Ramos (cell line): ENCODE data around the gene ELANE.
"Not testable (repeated sequence)": the region's sequence is repeated elsewhere in the genome, so short reads cannot be mapped to it uniquely, and the experiment has no call there.

Experiments
- in situ Hi-C: fragments of 300-500 bp; cut with MboI; formaldehyde crosslinking; loops from one replicate; pipeline ENCODE4 v1.14.3; 2022; ENCODE audit warnings: low sequenced_read_pairs; ENCODE audit not compliant: unreplicated experiment

ELANE gene

DNA sequence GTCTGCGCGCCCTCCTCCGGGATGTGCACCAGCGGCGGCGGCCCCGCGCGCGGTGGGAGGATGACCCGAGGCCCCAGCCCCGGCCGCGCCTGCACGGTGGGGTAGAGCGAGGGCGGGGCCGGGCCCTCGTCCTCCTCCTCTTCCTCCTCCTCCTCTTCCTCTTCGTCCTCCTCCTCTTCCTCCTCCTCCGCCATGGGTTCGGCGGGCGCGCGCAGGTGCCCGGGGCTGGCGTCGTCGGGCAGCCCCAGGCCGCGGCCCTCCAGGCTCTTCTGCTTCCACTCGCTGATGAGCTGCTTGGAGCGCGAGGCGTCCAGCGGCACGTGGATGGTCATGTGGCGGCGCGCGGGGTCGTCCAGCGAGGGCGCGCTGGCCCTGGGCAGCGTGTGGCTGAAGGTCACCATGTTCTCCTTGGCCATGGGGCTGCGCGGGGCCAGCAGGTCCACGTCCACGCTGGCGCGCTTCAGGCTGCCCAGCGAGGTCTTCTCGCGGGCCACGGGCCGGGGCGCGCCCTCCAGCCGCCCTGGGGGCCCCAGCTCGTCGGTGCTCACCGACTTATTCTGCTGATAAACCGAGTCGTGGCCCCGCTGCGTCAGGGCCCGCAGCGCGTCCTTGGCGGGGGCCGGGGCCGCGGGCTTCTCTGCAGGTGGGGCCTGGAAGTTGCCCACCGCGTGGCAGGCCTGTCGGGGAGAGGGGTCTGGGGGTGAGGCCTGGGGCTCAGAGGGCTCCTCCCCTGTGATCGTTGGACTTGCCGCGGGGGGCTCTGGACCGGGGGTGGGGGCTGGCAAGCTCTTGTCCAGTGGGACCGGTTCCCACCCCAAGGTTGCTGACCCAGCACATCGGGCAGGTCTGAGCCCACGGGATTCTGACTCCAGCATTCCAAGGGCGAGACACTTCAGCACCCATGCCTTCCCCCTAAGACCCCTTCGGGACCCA, 38.6 kb upstream of the ELANE start:
- in situ Hi-C loops, result no loop called here

DNA sequence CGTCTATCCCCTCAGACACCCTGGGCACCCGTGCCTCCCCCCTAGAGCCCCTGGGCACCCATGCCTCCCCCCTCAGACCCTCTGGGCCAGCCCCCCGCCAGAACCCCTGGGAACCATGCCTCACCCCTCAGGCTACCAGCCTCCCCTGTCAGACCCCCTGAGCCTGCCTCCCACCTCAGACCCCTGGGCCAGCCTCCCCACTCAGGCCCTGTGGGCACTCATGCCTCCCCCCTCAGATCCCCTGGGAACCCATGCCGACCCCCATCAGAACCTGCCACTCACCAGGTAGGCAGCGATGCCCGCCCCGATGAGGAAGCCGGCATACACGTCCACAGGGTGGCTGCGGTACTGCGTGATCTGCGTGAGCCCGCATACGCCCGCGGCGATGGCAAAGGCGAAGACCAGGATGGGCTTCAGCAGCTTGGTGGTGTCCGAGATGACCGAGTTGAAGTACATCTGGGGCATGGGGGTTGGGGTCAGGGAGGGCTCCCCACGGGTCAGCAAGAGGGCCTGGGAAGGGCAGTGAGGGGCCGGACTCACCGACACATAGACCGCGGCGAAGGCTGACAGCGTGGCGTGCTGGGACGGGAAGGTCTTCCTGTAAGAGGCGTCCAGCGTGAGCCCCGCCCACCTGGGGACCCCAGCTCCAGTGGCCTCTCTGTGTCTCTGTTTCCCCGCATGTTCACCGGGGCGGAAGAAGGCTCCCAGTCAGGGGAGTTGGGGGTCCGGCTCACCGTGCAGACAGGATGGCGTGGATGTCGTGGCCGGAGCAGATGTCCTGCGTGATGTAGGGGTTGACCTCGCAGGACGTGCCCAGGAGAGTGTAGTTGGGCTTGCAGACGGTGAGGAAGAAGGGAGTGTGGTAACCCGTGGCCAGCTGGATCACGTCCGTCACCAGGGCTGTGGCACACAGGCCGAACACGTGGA, 37.7 kb upstream of the ELANE start:
- in situ Hi-C loops, result no loop called here

DNA sequence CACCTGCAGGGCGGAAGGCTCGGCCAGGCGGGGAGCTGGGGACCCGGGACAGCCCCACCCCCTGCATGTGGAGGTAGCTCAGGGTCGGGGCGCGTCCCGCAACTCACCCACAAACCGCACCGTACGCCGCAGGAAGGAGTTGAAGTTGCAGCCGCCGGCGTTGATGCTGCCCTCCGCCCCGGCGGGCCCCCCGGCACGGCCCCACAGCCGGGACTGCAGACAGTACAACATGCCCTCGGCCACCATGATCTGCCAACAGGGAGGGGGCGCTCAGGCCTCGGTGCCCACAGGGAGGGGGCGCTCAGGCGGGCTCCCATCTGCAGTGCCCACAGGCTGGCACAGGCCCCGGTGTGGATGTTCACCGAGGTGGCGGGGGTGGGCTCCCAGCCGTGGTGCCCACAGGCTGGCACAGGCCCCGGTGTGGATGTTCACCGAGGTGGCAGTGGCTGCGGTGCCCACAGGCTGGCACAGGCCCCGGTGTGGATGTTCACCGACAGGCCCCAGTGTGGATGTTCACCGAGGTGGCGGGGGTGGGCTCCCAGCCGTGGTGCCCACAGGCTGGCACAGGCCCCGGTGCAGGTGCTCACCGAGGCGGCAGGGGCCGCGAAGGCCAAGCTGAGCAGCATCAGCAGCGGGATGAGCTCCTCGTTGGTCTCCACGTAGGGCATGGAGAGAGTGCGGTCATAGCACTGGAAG, 36.9 kb upstream of the ELANE start:
- in situ Hi-C loops, result no loop called here

DNA sequence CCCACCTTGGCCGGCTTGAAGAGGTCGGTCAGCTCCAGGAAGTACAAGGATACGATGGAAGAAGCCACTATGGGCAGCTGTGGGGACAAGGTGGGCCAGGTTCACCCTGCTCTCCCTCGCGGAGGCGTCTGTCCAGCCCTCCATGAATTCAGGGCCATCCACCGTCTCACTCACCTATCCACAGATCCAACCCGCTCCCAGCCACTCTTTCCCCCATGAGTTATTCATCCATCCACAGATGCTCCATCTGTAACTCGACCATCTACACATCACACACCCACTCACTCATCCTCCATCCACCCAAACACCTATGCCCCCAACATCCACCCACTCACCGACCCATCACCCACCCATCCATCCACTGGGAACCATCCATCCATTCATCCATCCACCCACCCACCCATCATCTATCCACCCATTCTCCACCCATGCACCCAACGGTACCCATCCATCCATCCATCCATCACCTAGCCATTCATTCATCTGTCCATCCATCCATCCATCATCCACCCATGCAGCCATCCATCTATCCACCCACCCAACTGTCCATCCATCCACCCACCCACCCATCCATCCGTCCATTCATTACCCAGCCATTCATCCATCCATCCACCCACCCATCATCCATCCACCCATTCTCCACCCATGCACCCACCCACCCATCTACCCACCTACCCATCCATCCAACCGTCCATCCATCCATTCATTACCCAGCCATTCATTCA, 36.2 kb upstream of the ELANE start:
- in situ Hi-C loops, result no loop called here

DNA sequence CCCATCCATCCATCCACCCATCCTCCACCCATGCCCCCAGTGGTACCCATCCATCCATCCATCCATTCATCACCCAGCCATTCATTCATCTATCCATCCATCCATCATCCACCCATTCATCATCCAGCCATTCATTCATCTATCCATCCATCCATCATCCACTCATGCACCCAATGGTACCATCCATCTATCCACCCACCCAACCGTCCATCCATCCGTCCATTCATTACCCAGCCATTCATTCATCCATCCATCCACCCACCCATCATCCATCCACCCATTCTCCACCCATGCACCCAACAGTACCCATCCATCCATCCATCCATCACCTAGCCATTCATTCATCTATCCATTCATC, 35.6 kb upstream of the ELANE start:
- in situ Hi-C loops, result no loop called here

DNA sequence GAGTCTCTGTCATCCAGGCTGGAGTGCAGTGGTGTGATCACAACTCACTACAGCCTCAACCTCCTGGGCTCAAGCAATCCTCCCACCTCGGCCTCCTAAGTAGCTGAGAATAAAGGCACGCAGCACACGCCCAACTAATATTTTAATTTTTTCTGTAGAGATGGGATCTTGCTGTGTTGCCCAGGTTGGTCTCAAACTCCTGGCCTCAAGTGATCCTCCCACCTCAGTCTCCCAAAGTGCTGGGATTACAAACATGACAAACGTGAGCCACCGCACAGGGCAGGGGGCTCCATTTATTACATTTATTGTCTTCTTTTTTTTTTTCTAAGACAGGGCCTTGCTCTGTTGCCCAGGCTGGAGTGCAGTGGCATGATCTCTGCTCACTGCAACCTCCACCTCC, 31.9 kb upstream of the ELANE start:
- in situ Hi-C loops, result not testable (repeated sequence)

DNA sequence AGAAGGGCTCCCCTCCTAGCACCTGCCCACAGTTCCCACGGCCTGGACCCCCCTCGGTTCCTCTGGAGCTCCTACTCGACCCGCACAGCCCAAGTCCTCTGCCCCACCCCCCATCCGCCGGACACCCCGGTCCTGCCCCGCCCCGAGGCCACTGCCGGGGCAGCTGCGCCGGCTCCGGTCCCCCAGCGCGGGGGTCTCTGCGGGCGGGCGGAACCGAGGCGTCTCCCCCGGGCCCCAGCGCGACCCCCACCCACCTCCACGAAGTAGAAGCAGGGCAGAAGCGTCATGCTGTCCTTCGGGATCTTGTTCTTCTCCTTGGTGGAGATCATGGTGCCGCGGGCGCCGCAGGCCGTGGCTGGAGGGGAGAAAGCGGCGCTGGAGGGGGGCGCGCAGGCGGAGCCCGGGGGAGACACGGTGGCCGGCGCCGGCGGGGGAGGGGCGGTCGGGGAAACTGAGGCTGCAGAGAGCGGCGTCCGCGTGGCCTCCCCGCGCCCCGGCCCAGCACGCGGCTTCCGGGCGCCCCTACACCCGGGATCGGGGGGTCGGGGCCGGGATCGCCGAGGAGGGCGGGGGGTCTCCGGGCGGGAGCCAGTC, 30.8 kb upstream of the ELANE start:
- in situ Hi-C loops, result no loop called here

DNA sequence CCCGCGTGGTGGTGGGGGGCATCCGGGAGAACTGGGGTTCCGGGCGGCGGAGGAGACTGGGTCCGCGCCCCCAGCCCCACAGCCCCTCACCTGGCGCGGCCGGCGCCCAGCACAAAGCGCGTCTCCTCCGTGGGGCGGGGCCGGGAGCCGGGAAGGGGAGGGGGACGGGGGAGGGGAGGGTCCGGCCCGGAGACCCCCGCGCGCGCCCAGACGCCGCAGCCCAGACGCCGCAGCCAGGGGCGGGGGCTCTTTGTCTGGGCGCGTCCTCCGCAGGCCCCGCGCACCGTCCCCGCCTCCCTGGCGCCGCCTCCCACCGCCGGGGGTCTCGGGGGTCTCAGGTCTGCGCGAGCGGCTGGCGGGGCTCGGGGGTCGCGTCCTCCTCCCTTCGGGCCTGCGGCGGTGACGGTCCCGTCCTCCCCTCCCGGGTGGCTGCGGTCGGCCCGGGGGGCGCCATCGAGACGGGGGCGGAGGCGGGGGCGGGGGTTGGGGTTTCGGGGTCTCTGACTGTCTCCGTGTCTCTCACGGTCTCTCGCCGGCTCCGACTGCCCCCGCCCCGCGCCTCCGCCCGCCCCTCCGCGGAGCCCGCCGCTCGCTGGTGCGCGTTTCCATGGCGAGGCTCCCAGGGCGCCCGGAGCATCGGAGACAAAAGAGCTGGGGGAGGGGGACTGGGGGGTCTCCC, 30.1 kb upstream of the ELANE start, which contains the start of gene PLPPR3:
Gene PLPPR3, minus strand, starts transcription at position 131 of the 679 bp plus-strand sequence. CDS start 396 bp downstream, outside the sequence.
- in situ Hi-C loops, result no loop called here

DNA sequence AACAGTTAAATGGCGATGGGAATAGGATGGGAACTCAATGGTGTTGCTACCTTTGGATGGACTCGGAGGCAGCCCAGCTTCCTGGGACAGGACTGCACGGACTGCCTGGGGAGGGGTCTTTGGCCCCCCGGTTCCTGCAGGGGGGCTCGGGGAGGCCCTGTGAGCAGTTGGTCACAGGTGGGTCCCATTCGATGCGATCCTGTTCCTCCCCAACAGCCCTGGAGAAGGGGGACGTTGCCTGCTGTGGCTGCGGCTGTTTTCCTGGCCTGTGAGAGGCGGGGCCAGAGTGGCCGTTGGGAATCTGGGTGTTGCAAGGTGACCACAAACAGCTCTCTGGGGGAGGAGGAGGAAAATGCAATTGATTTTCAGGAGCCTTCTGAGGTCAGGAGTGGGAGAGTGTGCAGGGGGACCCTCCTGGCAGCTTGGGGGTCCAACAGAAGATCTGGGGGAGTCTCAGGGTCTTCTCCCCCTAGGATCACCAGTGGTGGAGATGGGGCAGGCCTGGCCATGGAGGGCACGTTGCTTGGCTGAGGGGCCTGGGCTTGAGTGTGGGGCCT, 28.5 kb upstream of the ELANE start:
- in situ Hi-C loops, result no loop called here

DNA sequence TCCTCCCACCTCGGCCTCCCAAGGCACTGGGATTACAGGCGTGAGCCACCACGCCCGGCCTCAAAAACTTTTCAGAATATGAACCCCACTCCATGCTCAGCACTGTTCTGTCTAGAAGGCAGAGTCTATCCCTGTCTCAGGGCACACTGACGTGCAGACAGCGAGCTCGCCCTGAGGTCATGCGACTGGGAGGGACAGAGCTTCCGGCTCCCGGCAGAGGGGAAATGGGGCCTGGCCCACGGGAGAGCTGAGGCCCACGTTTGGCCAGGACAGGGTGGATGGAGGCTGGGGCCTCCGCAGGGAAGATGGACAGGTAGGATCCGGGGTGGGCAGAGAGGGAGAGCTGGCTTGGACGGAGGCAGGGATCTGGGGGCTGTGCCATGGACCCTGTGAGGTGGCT, 27.2 kb upstream of the ELANE start:
- in situ Hi-C loops, result no loop called here

DNA sequence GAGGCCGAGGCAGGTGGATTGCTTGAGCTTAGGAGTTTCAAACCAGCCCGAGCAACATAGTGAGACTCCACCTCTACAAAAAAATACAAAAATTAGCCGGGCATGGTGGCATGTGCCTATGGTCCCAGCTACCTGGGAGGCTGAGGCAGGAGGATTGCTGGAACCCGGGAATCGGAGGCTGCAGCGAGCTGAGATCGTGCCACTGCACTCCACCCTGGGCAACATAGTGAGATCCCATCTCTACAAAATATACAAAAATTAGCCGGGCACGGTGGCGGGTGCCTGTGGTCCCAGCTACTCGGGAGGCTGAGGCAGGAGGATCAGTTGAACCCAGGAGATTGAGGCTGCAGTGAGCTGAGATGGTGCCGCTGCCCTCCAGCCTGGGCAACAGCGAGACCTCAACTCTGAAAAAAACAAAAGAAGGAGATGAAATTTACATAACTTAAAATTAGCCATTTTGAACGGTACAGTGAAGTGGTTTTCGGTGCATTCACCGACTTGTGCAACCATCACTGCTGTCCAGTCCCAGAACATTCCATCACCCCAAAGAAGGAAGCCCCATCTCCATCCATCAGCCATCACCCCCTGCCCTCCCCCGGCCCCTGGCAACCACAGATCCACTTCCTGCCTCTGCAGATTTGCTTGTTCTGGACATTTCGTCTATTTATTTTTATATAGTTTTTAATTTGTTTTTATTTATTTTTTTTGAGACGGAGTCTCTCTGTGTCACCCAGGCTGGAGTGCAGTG, 26.0 kb upstream of the ELANE start:
- in situ Hi-C loops, result no loop called here

DNA sequence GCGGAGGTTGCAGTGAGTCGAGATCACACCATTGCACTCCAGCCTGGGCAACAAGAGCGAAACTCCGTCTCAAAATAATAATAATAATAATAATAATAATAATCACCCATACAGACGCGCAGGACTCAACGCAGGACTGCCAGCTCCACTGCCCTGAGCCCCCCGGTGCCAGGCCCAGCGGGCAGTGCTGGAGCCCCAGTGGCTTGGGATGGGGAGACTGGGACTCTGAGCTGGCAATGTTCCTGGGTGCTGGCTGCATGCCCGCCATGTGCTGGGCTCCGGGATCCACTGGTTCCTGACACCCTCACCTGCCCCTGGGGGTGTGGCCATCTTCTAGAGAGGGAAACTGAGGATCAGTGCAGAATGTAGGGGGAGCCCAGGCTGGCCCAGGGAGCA, 24.8 kb upstream of the ELANE start:
- in situ Hi-C loops, result no loop called here

DNA sequence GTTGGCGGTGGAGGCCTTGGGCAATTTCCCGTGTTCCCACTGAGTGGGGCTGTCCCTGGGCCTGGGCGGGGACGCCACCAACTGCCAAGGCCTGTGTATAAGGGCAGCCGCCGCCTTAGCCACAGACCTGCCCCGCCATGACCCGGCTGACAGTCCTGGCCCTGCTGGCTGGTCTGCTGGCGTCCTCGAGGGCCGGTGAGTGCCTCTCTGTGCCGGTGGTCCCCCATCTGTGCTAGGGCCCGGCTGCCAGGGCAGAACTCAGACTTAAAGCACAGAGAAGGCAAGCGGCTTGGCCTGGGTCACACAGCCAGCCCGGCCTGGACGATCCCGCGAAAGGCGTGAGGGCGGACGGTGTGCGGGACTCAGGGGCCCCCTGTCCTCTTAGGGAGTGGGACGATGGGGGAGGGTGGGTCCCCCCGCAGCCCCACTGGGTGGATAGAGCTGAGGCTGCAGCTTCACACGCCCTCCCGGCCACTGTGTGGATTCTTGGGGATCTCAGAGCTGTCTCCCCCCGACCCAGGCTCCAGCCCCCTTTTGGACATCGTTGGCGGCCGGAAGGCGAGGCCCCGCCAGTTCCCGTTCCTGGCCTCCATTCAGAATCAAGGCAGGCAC, 24.3 kb upstream of the ELANE start, which contains the start of gene AZU1:
Gene AZU1, plus strand, starts transcription at position 128 of the 612 bp plus-strand sequence. Its CDS starts 10 bp downstream, at position 138.
- in situ Hi-C loops, result no loop called here

DNA sequence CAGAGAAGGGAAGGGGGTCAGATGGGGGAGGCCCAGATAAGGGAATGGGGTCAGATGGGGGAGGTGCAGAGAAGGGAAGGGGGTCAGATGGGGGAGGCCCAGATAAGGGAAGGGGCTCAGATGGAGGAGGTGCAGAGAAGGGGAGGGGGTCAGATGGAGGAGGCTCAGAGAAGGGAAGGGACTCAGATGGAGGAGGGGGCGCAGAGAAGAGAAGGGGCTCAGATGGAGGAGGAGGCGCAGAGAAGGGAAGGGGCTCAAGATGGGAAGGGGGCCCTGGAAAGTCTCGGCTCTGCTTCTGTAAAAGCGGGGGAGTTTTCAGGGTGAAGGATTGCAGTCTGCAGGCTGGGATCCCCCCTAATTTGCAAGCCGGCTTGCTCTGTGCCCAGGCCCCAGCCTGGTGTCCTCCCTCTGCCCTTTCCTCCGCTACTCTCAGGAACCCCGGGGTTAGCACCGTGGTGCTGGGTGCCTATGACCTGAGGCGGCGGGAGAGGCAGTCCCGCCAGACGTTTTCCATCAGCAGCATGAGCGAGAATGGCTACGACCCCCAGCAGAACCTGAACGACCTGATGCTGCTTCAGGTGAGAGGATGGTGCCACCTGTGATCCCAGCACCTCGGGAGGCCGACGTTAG, 22.9 kb upstream of the ELANE start:
- in situ Hi-C loops, result no loop called here

DNA sequence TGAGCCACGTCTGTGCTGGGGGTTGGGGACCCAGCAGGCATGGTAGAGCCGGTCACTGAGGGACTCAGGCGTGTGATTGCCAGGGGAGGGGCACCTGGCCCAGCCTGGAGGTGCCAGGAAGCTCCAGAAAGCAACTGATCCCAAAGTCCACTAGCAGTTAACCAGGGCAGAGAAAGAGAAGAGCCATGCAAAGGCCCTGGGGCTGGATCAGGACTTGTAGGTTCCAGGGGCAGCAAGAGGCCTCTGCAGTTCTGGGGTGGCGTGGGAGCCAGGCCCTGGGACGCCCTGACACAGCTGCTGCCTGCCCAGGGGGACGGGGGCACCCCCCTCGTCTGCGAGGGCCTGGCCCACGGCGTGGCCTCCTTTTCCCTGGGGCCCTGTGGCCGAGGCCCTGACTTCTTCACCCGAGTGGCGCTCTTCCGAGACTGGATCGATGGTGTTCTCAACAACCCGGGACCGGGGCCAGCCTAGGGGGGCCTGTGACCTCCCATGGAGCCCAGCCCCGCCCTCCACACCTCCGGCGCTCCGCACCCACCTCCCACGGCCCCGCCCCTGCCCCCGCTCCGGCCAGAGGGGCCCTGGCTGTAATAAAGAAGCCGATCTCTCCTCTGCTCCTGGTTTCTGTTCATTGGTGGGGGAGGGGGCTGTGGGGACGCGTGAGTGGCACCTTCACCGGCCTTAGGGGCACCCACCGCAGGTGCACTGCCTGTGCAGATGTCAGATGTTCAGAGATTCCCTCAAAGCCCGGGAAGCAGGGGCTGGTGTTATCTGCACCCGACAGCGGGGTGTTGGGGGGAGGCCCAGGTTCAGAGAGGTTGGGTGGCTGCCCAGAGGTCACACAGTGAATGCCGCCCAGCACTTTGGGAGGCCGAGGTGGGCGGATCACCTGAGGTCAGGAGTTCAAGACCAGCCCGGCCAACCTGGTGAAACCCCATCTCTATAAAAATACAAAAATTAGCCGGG, 20.4 kb upstream of the ELANE start:
- in situ Hi-C loops, result no loop called here

DNA sequence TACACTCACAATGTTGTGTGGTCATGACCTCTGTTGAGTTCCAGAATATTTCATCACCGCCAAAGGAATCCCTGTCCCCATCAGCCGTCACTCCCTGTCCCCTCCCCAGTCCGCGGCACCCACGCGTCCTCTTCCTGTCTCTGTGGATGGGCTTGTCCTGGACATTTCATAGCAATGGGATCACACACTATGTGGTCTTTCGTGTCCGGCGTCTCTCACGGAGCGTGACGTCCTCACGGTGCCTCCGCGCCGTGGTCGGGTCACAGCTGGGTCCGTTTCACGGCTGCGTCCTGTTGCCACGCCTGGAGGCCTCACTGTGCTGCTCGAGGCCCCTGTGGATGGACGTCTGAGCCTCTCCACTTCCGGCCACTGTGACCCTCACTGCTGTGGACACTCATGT, 17.9 kb upstream of the ELANE start:
- in situ Hi-C loops, result no loop called here
